ENCODE data around the gene SLC1A2.
A peak's percentile ranks its signal among the peaks of the same experiment; 100 is the strongest.

Gene SLC1A2

GRCh38 chr11:35223991-35224390, 195.4 kb downstream of the SLC1A2 start:
- DNase-seq (ENCODE audit: low spot score), result no peak

GRCh38 chr11:35223371-35223796, 196.0 kb downstream of the SLC1A2 start:
- DNase-seq (ENCODE audit: low spot score), result no peak

- no peak for DNase-seq (ENCODE audit: low spot score)
These were observed 200.4 kb downstream of the SLC1A2 start for GRCh38 chr11:35218956-35219355.

GRCh38 chr11:35216962-35217678, 202.2 kb downstream of the SLC1A2 start:
- no peak for DNase-seq (ENCODE audit: low spot score)

- no peak for DNase-seq (ENCODE audit: low spot score)
These were observed 203.4 kb downstream of the SLC1A2 start for GRCh38 chr11:35215945-35216344.

GRCh38 chr11:35214792-35215193, 204.6 kb downstream of the SLC1A2 start:
- DNase-seq (ENCODE audit: low spot score), result peak; percentile 2

- DNase-seq (ENCODE audit: low spot score), result no peak
These were observed 205.1 kb downstream of the SLC1A2 start for GRCh38 chr11:35214226-35214770.

GRCh38 chr11:35211952-35212351, 207.4 kb downstream of the SLC1A2 start:
- DNase-seq (ENCODE audit: low spot score), result no peak

- DNase-seq (ENCODE audit: low spot score), result no peak
These were observed 208.3 kb downstream of the SLC1A2 start for GRCh38 chr11:35210876-35211546.

- DNase-seq (ENCODE audit: low spot score), result no peak
These were observed 210.6 kb downstream of the SLC1A2 start for GRCh38 chr11:35208795-35209194.

GRCh38 chr11:35207471-35208403, 211.6 kb downstream of the SLC1A2 start:
- no peak for DNase-seq (ENCODE audit: low spot score)

- DNase-seq (ENCODE audit: low spot score), result no peak
These were observed 212.7 kb downstream of the SLC1A2 start for GRCh38 chr11:35206616-35207015.

- DNase-seq (ENCODE audit: low spot score), result no peak
These were observed 214.7 kb downstream of the SLC1A2 start for GRCh38 chr11:35204614-35205013.
